DND-41 (cell line): Measurements from ENCODE around the gene USP17L5.
"Not testable (repeated sequence)": the region's sequence is repeated elsewhere in the genome, so short reads cannot be mapped to it uniquely, and the experiment has no call there.

Experiments
- ATAC-seq: fragments of 200-7000 bp; cut with Tn5 transposase; 3 replicates; pipeline ENCODE4 v1.9.1; 2021; ENCODE audit warnings: low read depth; ENCODE audit not compliant: insufficient read depth
- DNase-seq: peaks from one replicate; pipeline ENCODE4 v3.0.0-alpha.2; 2020
- H2AFZ ChIP-seq: 2 replicates; pipeline ENCODE4 v1.6.0; 2012; ENCODE audit warnings: low read depth, low read length
- H3K27ac ChIP-seq: 2 replicates; pipeline ENCODE4 v1.5.1; 2012; ENCODE audit warnings: low read length, inconsistent platforms
- H3K27me3 ChIP-seq: fragments of 200-600 bp; sonication (generic); 2 replicates; pipeline ENCODE4 v1.6.0; 2012; ENCODE audit warnings: low read length, mild to moderate bottlenecking, inconsistent platforms; ENCODE audit not compliant: insufficient read depth, poor library complexity
- H3K36me3 ChIP-seq: 2 replicates; pipeline ENCODE4 v1.5.1; 2012; ENCODE audit warnings: low read length, inconsistent platforms; ENCODE audit not compliant: insufficient read depth
- H3K4me1 ChIP-seq: 2 replicates; pipeline ENCODE4 v1.5.1; 2012; ENCODE audit warnings: mild to moderate bottlenecking, low read length; ENCODE audit not compliant: insufficient read depth
- H3K4me2 ChIP-seq: 2 replicates; pipeline ENCODE4 v1.6.0; 2012; ENCODE audit warnings: mild to moderate bottlenecking, moderate library complexity, low read length, inconsistent platforms; ENCODE audit not compliant: insufficient read depth
- H3K4me3 ChIP-seq, 2 experiments: fragments of 200-600 bp in 1 of 2; shearing (Covaris generic) in 1 of 2; 2 replicates each; pipeline ENCODE4 v1.5.1; 2012 to 2016; ENCODE audit warnings: inconsistent platforms in 2 of 2, low read length in 2 of 2, mild to moderate bottlenecking in 2 of 2, low read depth in 1 of 2, moderate library complexity in 1 of 2
- H3K79me2 ChIP-seq: 2 replicates; pipeline ENCODE4 v1.6.0; 2012; ENCODE audit warnings: low read length, inconsistent platforms; ENCODE audit not compliant: insufficient read depth
- H3K9ac ChIP-seq: 2 replicates; pipeline ENCODE4 v1.6.0; 2012; ENCODE audit warnings: low read depth, mild to moderate bottlenecking, inconsistent platforms, low read length, moderate library complexity
- H3K9me3 ChIP-seq: 2 replicates; pipeline ENCODE4 v1.5.1; 2012; ENCODE audit warnings: low read length, moderate library complexity, mild to moderate bottlenecking, inconsistent platforms; ENCODE audit not compliant: insufficient read depth, severe bottlenecking
- H4K20me1 ChIP-seq: 2 replicates; pipeline ENCODE4 v1.6.0; 2012; ENCODE audit warnings: low read length; ENCODE audit not compliant: insufficient read depth

Gene USP17L5

GRCh38 chr4:9339103-9339502 is at the start of gene USP17L5:
TSS of gene USP17L5 (plus strand) at chr4:9339403. CDS start at chr4:9339403, 0 bp downstream.
- not testable (repeated sequence) for H3K4me3 ChIP-seq, H3K36me3 ChIP-seq, H3K27ac ChIP-seq, H3K79me2 ChIP-seq, H3K9me3 ChIP-seq, H3K4me1 ChIP-seq, H3K27me3 ChIP-seq, H4K20me1 ChIP-seq, H3K4me2 ChIP-seq, DNase-seq, H3K9ac ChIP-seq, ATAC-seq, H2AFZ ChIP-seq

- H3K36me3 ChIP-seq, ATAC-seq, H3K9me3 ChIP-seq, DNase-seq, H3K4me1 ChIP-seq, H3K9ac ChIP-seq, H3K27ac ChIP-seq, H3K4me2 ChIP-seq, H4K20me1 ChIP-seq, H3K79me2 ChIP-seq, H3K27me3 ChIP-seq, H2AFZ ChIP-seq, H3K4me3 ChIP-seq: not testable (repeated sequence)
Observed at GRCh38 chr4:9324191-9324590, 15.0 kb upstream of the USP17L5 start.

GRCh38 chr4:9324865-9325264 is 14.3 kb upstream of the USP17L5 start, which contains the start of gene USP17L24:
TSS of gene USP17L24 (plus strand) at chr4:9325165. CDS start at chr4:9325165, 0 bp downstream.
- H4K20me1 ChIP-seq, H3K4me3 ChIP-seq, H3K4me1 ChIP-seq, H3K4me2 ChIP-seq, H3K9ac ChIP-seq, H2AFZ ChIP-seq, DNase-seq, H3K27ac ChIP-seq, H3K79me2 ChIP-seq, H3K27me3 ChIP-seq, ATAC-seq, H3K9me3 ChIP-seq, H3K36me3 ChIP-seq: not testable (repeated sequence)

- ATAC-seq, H3K27ac ChIP-seq: not testable (repeated sequence)
Observed at GRCh38 chr4:9329611-9330010, 9.6 kb upstream of the USP17L5 start, which contains the start of gene USP17L25. TSS of gene USP17L25 (plus strand) at chr4:9329911. CDS start at chr4:9329911, 0 bp downstream.

GRCh38 chr4:9334358-9334757 is 4.8 kb upstream of the USP17L5 start, which contains the start of gene USP17L26:
TSS of gene USP17L26 (plus strand) at chr4:9334658. CDS start at chr4:9334658, 0 bp downstream.
- not testable (repeated sequence) for ATAC-seq, H3K27ac ChIP-seq, H3K4me2 ChIP-seq, H2AFZ ChIP-seq, H4K20me1 ChIP-seq, H3K9me3 ChIP-seq, H3K4me1 ChIP-seq, H3K36me3 ChIP-seq, DNase-seq, H3K4me3 ChIP-seq, H3K9ac ChIP-seq, H3K79me2 ChIP-seq, H3K27me3 ChIP-seq

More at GRCh38 chr4:9329611-9330010, 9.6 kb upstream of the USP17L5 start, which contains the start of gene USP17L25:
- H3K9me3 ChIP-seq, H3K36me3 ChIP-seq, DNase-seq, H3K79me2 ChIP-seq, H3K4me3 ChIP-seq, H2AFZ ChIP-seq, H3K27me3 ChIP-seq, H3K4me1 ChIP-seq, H4K20me1 ChIP-seq, H3K9ac ChIP-seq, H3K4me2 ChIP-seq: not testable (repeated sequence)

- ATAC-seq = not testable (repeated sequence)
Observed at GRCh38 chr4:9343848-9344247, 4.6 kb downstream of the USP17L5 start, which contains the start of gene USP17L27. TSS of gene USP17L27 (plus strand) at chr4:9344148. CDS start at chr4:9344148, 0 bp downstream.

GRCh38 chr4:9348593-9348992 is 9.4 kb downstream of the USP17L5 start, which contains the start of gene USP17L28:
TSS of gene USP17L28 (plus strand) at chr4:9348893. CDS start at chr4:9348893, 0 bp downstream.
- not testable (repeated sequence) for H3K9ac ChIP-seq, H2AFZ ChIP-seq, H3K4me3 ChIP-seq, H4K20me1 ChIP-seq, H3K27ac ChIP-seq, DNase-seq, H3K79me2 ChIP-seq, H3K4me2 ChIP-seq, H3K4me1 ChIP-seq, H3K9me3 ChIP-seq, ATAC-seq, H3K36me3 ChIP-seq, H3K27me3 ChIP-seq

More at GRCh38 chr4:9343848-9344247, 4.6 kb downstream of the USP17L5 start, which contains the start of gene USP17L27:
- H2AFZ ChIP-seq, H3K27me3 ChIP-seq, DNase-seq, H3K9me3 ChIP-seq, H3K4me2 ChIP-seq, H3K4me1 ChIP-seq, H3K4me3 ChIP-seq, H3K79me2 ChIP-seq, H3K27ac ChIP-seq, H4K20me1 ChIP-seq, H3K36me3 ChIP-seq, H3K9ac ChIP-seq: not testable (repeated sequence)

GRCh38 chr4:9350866-9351265 is 11.7 kb downstream of the USP17L5 start:
- not testable (repeated sequence) for DNase-seq

More at GRCh38 chr4:9350866-9351265, 11.7 kb downstream of the USP17L5 start:
- H3K79me2 ChIP-seq, H4K20me1 ChIP-seq, H3K36me3 ChIP-seq, ATAC-seq, H3K4me3 ChIP-seq, H3K9me3 ChIP-seq, H3K9ac ChIP-seq, H3K27me3 ChIP-seq, H3K27ac ChIP-seq, H3K4me2 ChIP-seq, H3K4me1 ChIP-seq, H2AFZ ChIP-seq: not testable (repeated sequence)
